ENCODE measurements around the gene CCDC3. TPM values are rescaled to one million over a fixed set of nuclear protein-coding genes. Genes with fewer than 3 reads are reported as not detected.

The CCDC3 gene
- total RNA-seq, 2 donors from 2014 or later: 0.19 TPM; not detected in 1

- no peak for ATAC-seq
- H3K27ac Mint-ChIP-seq: peak overlapping the region in 1 of 2 donors; percentile 69
- no peak for DNase-seq (ENCODE audit: low spot score in 2 of 2)
- H3K36me3 Mint-ChIP-seq: no peaks in the 10 kb centered on the region
- H3K9me3 Mint-ChIP-seq: no peaks in the 10 kb centered on the region
These were observed 152.0 kb downstream of the CCDC3 start for GRCh38 chr10:12849319-12850181.

DNA sequence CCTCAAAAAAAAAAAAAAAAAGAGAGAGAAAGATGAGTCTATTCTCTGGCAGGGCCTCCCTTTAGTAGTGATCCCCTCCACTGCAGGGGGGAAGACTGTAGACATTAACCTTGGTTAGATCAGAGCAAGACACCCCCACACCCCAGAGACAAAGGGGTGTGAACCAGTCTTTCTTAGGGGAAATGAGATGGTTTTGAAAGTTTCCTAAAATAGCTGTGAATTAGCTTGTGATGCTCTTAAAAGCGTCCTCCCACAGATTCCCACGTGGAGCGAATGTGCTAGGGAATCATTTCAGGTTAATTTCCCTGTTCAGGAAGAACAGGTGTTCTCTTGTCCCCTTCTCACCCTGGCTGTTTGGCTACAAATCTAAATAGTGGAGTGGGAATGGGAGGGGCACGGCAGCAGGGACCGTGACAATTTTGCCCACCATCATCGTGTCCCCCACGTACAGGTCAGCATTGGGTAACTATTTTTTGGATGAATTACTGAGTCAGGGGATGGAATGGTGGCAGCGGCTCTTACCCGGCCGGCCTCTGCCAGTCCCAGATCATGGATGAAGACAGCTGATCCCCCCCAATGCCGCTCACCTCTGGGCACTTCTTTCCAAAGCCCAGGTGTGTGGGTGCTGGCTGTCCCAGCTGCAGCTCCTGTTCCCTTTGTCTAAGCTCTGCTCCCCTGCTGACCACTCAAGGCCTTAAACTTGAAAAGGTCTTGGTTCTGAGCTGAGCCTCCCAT, 152.9 kb downstream of the CCDC3 start:
- ATAC-seq (no peak), DNase-seq (ENCODE audit: low spot score in 2 of 2) (no peak)
- Mint-ChIP-seq H3K36me3 (no peaks in the 10 kb centered on the region), H3K9me3 (no peaks in the 10 kb centered on the region), H3K27ac (no peak overlapping the region)

GRCh38 chr10:12847361-12847975, 154.0 kb downstream of the CCDC3 start:
- Mint-ChIP-seq H3K36me3 (no peaks in the 10 kb centered on the region), H3K9me3 (no peaks in the 10 kb centered on the region), H3K27ac (peak overlapping the region in 1 of 2 donors; percentile 29)
- no peak for ATAC-seq
- peak in 1 of 2 donors; percentile 35 for DNase-seq (ENCODE audit: low spot score in 2 of 2)

GRCh38 chr10:12846718-12847117, 154.8 kb downstream of the CCDC3 start:
- no peak for ATAC-seq
- no peak for DNase-seq (ENCODE audit: low spot score in 2 of 2)
- H3K36me3 Mint-ChIP-seq: no peaks in the 10 kb centered on the region
- no peak overlapping the region for H3K27ac Mint-ChIP-seq
- no peaks in the 10 kb centered on the region for H3K9me3 Mint-ChIP-seq

Other genes with a start within 250 kb of the CCDC3 start
- 10 to 100 TPM; 47.8 to 66.5 TPM for gene OPTN, start 98.5 kb upstream of the CCDC3 start, total RNA-seq
- 10 to 100 TPM; 60.0 to 64.6 TPM for gene MCM10, start 159.8 kb upstream of the CCDC3 start, total RNA-seq
- not detected for gene UCMA, start 232.7 kb upstream of the CCDC3 start, total RNA-seq

Data from activated naive CD4-positive, alpha-beta T cell treated with anti-CD3 and anti-CD28 coated beads, Interleukin-2, amount 50 U/mL, for 72 hours (primary cell).